H9 (cell line): ENCODE results near the gene ZNF214. TPM values are rescaled to one million over a fixed set of nuclear protein-coding genes. Genes with fewer than 3 reads are reported as not detected.

Experiments used
- DNase-seq: peaks from one replicate; pipeline ENCODE4 v3.0.0-alpha.2; 2017
- H2AFZ ChIP-seq: one replicate; pipeline ENCODE4 v1.6.1; 2013; ENCODE audit warnings: mild to moderate bottlenecking, low read length, control low read depth, moderate library complexity
- H2AK5ac ChIP-seq: 2 replicates; pipeline ENCODE4 v1.6.1; 2013; ENCODE audit warnings: low read length, control low read depth, mixed read lengths; ENCODE audit not compliant: insufficient read length
- H2BK120ac ChIP-seq: one replicate; pipeline ENCODE4 v1.6.1; 2013; ENCODE audit warnings: low read depth, mild to moderate bottlenecking, low read length, control low read depth, inconsistent platforms; ENCODE audit not compliant: poor library complexity, severe bottlenecking
- H2BK12ac ChIP-seq: 2 replicates; pipeline ENCODE4 v1.6.1; 2013; ENCODE audit warnings: low read length, control low read depth, mixed read lengths, low read depth; ENCODE audit not compliant: insufficient read length
- H2BK15ac ChIP-seq: 2 replicates; pipeline ENCODE4 v1.6.1; 2013; ENCODE audit warnings: low read depth, low read length, control low read depth
- H2BK20ac ChIP-seq: one replicate; pipeline ENCODE4 v1.6.1; 2013; ENCODE audit warnings: low read depth, mild to moderate bottlenecking, low read length, control low read depth, inconsistent platforms; ENCODE audit not compliant: poor library complexity, severe bottlenecking
- H2BK5ac ChIP-seq: 2 replicates; pipeline ENCODE4 v1.6.1; 2013; ENCODE audit warnings: low read length, control low read depth, mixed read lengths; ENCODE audit not compliant: insufficient read length
- H3K14ac ChIP-seq: 2 replicates; pipeline ENCODE4 v1.6.1; 2013; ENCODE audit warnings: low read length, control low read depth; ENCODE audit not compliant: insufficient read depth
- H3K18ac ChIP-seq: 2 replicates; pipeline ENCODE4 v1.6.1; 2013; ENCODE audit warnings: low read depth, mild to moderate bottlenecking, mixed read lengths, low read length, control low read depth; ENCODE audit not compliant: insufficient read length
- H3K23ac ChIP-seq: 2 replicates; pipeline ENCODE4 v1.6.1; 2013; ENCODE audit warnings: low read length, control low read depth, mixed read lengths, low read depth; ENCODE audit not compliant: insufficient read length
- H3K23me2 ChIP-seq: 2 replicates; pipeline ENCODE4 v1.6.1; 2013; ENCODE audit warnings: low read depth, mild to moderate bottlenecking, mixed read lengths, low read length, control low read depth; ENCODE audit not compliant: insufficient read length, poor library complexity, severe bottlenecking
- H3K27ac ChIP-seq: 2 replicates; pipeline ENCODE4 v1.5.1; 2013; ENCODE audit warnings: low read length, control low read depth, mixed read lengths, low read depth; ENCODE audit not compliant: insufficient read length
- H3K27me3 ChIP-seq: 2 replicates; pipeline ENCODE4 v1.6.1; 2013; ENCODE audit warnings: low read length, control low read depth, inconsistent platforms; ENCODE audit not compliant: insufficient read depth
- H3K4ac ChIP-seq: 2 replicates; pipeline ENCODE4 v1.6.1; 2013; ENCODE audit warnings: low read depth, mild to moderate bottlenecking, control low read depth, inconsistent platforms, low read length, moderate library complexity
- H3K4me1 ChIP-seq: 2 replicates; pipeline ENCODE4 v1.6.1; 2013; ENCODE audit warnings: low read length, control low read depth, inconsistent platforms; ENCODE audit not compliant: insufficient read depth
- H3K4me2 ChIP-seq: 2 replicates; pipeline ENCODE4 v1.6.1; 2013; ENCODE audit warnings: low read length, control low read depth, mixed read lengths; ENCODE audit not compliant: insufficient read length, insufficient read depth
- H3K56ac ChIP-seq: 2 replicates; pipeline ENCODE4 v1.6.1; 2013; ENCODE audit warnings: low read depth, mild to moderate bottlenecking, mixed read lengths, low read length, control low read depth; ENCODE audit not compliant: insufficient read length
- H3K79me1 ChIP-seq: 2 replicates; pipeline ENCODE4 v1.6.1; 2013; ENCODE audit warnings: low read depth, mild to moderate bottlenecking, moderate library complexity, low read length, control low read depth, inconsistent platforms; ENCODE audit not compliant: insufficient read depth, poor library complexity, severe bottlenecking
- H3K79me2 ChIP-seq: 2 replicates; pipeline ENCODE4 v1.6.1; 2013; ENCODE audit warnings: low read length, control low read depth, inconsistent platforms; ENCODE audit not compliant: insufficient read depth
- H3K9ac ChIP-seq: 2 replicates; pipeline ENCODE4 v1.6.1; 2013; ENCODE audit warnings: low read length, control low read depth, mixed read lengths; ENCODE audit not compliant: insufficient read length; ENCODE audit errors: extremely low read depth
- H3K9me3 ChIP-seq: one replicate; pipeline ENCODE4 v1.6.1; 2013; ENCODE audit warnings: low read depth, low read length, inconsistent platforms; ENCODE audit not compliant: control insufficient read depth
- H3T11ph ChIP-seq: one replicate; pipeline ENCODE4 v1.6.1; 2013; ENCODE audit warnings: mild to moderate bottlenecking, low read length, control low read depth, inconsistent platforms
- H4K20me1 ChIP-seq: one replicate; pipeline ENCODE4 v1.6.1; 2013; ENCODE audit not compliant: control insufficient read depth, insufficient read length, insufficient read depth
- H4K5ac ChIP-seq: 2 replicates; pipeline ENCODE4 v1.6.1; 2013; ENCODE audit warnings: low read depth, mild to moderate bottlenecking, mixed read lengths, low read length, control low read depth; ENCODE audit not compliant: insufficient read length
- H4K8ac ChIP-seq: replicated peaks from 2 replicates; pipeline ENCODE4 v1.6.1; 2013; ENCODE audit warnings: low read length, control low read depth, mixed read lengths, low read depth; ENCODE audit not compliant: insufficient read length
- H4K91ac ChIP-seq: 2 replicates; pipeline ENCODE4 v1.6.1; 2013; ENCODE audit warnings: low read depth, mild to moderate bottlenecking, moderate library complexity, mixed read lengths, low read length, control low read depth; ENCODE audit not compliant: insufficient read length
- H3K27ac Mint-ChIP-seq, 3 experiments: 2 replicates in 2 of 3; 3 replicates in 1 of 3; pipeline ENCODE4 v1.8.0; 2020 to 2021; ENCODE audit warnings: mixed read lengths in 3 of 3, mild to moderate bottlenecking in 1 of 3, moderate library complexity in 1 of 3
- H3K27me3 Mint-ChIP-seq: 2 replicates; pipeline ENCODE4 v1.8.0; 2021; ENCODE audit warnings: low read depth, mild to moderate bottlenecking, moderate library complexity, mixed read lengths
- H3K36me3 Mint-ChIP-seq, 3 experiments: 2 replicates in 2 of 3; 3 replicates in 1 of 3; pipeline ENCODE4 v1.8.0; 2020 to 2021; ENCODE audit warnings: low read depth in 3 of 3, mixed read lengths in 3 of 3; ENCODE audit not compliant: insufficient read depth in 1 of 3
- H3K4me1 Mint-ChIP-seq, 2 experiments: 2 replicates each; pipeline ENCODE4 v1.8.0; 2020; ENCODE audit warnings: mixed read lengths in 2 of 2
- H3K4me3 Mint-ChIP-seq, 2 experiments: 2 replicates in 1 of 2; 3 replicates in 1 of 2; pipeline ENCODE4 v1.8.0; 2020 to 2021; ENCODE audit warnings: mild to moderate bottlenecking in 2 of 2, mixed read lengths in 2 of 2, moderate library complexity in 1 of 2
- H3K9me3 Mint-ChIP-seq, 2 experiments: 2 replicates in 1 of 2; 3 replicates in 1 of 2; pipeline ENCODE4 v1.8.0; 2020; ENCODE audit warnings: mild to moderate bottlenecking in 2 of 2, mixed read lengths in 2 of 2, moderate library complexity in 1 of 2
- CTCF ChIP-seq: fragments of 200-600 bp; sonication (generic); conservative IDR thresholded peaks from 3 replicates; pipeline ENCODE4 v1.8.0; 2021; ENCODE audit warnings: antibody characterized with exemption, mild to moderate bottlenecking
- WGBS: extraction: QIAGEN DNeasy Blood & Tissue Kit; methylation state at CpG from one replicate; pipeline ENCODE4 v1.1.7; 2013; ENCODE audit warnings: missing lambda C conversion rate, low lambda C conversion rate, mixed read lengths; ENCODE audit not compliant: insufficient read length; ENCODE audit errors: extremely low coverage; 5-methylcytosine and 5-hydroxymethylcytosine counted together
- total RNA-seq: library from RNA; stranded (reverse); gene quantifications from 2 replicates; pipeline ENCODE4 v1.2.1, GENCODE V29; 2021

The ZNF214 gene
- total RNA-seq, 1 experiment from 2014 or later: 4.0 TPM

GRCh38 chr11:7030836-7031235, 10.7 kb upstream of the ZNF214 start:
- Mint-ChIP-seq H3K36me3 (no peaks in the 10 kb centered on the region), H3K4me3 (no peak overlapping the region), H3K4me1 (no peaks in the 10 kb centered on the region), H3K27ac (no peak overlapping the region), H3K27me3 (peaks cover 5% of the 10 kb centered on the region), H3K9me3 (no peaks in the 10 kb centered on the region)
- no peak overlapping the region for H3K9ac ChIP-seq
- no peak overlapping the region for H3K18ac ChIP-seq
- no peak overlapping the region for H4K8ac ChIP-seq
- no peaks in the 10 kb centered on the region for H3K9me3 ChIP-seq
- no peak overlapping the region for H4K5ac ChIP-seq
- H3T11ph ChIP-seq: no peak overlapping the region
- no peak overlapping the region for H2BK12ac ChIP-seq
- H2AK5ac ChIP-seq: no peak overlapping the region
- no peak overlapping the region for H3K4me2 ChIP-seq
- TF ChIP-seq CTCF: no peak
- no peaks in the 10 kb centered on the region for H3K27me3 ChIP-seq
- no peak overlapping the region for H3K23ac ChIP-seq
- H3K4me1 ChIP-seq: no peaks in the 10 kb centered on the region
- no peak for DNase-seq
- no peak overlapping the region for H2BK120ac ChIP-seq
- no peak overlapping the region for H4K91ac ChIP-seq
- no peak overlapping the region for H2BK5ac ChIP-seq
- no peak overlapping the region for H2AFZ ChIP-seq
- H3K79me2 ChIP-seq: no peaks in the 10 kb centered on the region
- no peaks in the 10 kb centered on the region for H4K20me1 ChIP-seq
- H3K14ac ChIP-seq: no peak overlapping the region
- H2BK15ac ChIP-seq: no peak overlapping the region
- no peak overlapping the region for H3K4ac ChIP-seq
- H3K27ac ChIP-seq: no peak overlapping the region
- WGBS: no CpG with 5 or more reads among the region's 16 CpGs
- H2BK20ac ChIP-seq: no peak overlapping the region
- H3K79me1 ChIP-seq: no peaks in the 10 kb centered on the region
- no peaks in the 10 kb centered on the region for H3K23me2 ChIP-seq
- H3K56ac ChIP-seq: no peak overlapping the region
